ENCODE results near the gene CD58. TPM values are rescaled to one million over a fixed set of nuclear protein-coding genes. Genes with fewer than 3 reads are reported as not detected.
"Not testable (repeated sequence)": the region's sequence is repeated elsewhere in the genome, so short reads cannot be mapped to it uniquely, and the experiment has no call there.

CD58 gene
- total RNA-seq, 1 experiment from 2014 or later: 11.0 TPM

DNA sequence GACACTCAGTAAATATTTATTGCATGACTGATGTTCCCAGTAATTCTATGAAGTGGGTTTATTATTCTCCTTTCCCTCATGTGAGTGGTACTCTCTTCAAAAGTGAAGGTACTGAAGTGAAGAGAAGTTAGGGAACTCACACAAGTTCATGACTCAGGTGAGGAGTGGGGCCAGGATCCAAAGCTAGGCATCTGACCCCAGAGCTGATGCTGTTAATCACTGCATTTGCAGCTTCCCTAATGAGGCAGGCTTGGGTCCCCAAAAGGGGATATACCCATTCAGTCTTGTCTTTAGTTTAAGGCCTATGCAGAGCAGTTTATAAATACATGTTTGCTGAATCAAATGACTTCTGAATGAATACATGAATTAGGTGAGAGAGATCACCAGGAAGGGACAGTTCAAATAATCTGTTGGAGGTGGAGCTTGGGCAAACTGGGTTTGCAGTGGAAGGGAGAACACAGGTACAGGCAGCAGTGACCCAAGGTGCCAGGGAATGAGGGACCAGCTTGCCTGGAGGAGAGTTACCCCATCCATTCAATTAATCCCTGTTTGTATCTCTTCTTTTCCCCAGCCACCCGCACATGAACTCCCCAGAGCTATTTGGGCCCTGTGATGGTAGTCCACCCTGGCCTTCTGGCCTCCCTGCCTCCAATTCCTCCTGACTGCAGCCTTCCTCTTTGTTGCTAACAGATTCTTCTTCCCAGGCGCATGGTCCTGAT is 2.0 kb downstream of the CD58 start:
- no peak for DNase-seq (ENCODE audit: unreplicated experiment)
- CTCF ChIA-PET: interaction anchor here (0.6 to 1.9 kb wide), 11 partner anchors 12 to 716 kb away, joined by 3 to 8 read pairs (median 3); no protein-coding TSS in a partner anchor
- TF ChIP-seq, protein P1, sequence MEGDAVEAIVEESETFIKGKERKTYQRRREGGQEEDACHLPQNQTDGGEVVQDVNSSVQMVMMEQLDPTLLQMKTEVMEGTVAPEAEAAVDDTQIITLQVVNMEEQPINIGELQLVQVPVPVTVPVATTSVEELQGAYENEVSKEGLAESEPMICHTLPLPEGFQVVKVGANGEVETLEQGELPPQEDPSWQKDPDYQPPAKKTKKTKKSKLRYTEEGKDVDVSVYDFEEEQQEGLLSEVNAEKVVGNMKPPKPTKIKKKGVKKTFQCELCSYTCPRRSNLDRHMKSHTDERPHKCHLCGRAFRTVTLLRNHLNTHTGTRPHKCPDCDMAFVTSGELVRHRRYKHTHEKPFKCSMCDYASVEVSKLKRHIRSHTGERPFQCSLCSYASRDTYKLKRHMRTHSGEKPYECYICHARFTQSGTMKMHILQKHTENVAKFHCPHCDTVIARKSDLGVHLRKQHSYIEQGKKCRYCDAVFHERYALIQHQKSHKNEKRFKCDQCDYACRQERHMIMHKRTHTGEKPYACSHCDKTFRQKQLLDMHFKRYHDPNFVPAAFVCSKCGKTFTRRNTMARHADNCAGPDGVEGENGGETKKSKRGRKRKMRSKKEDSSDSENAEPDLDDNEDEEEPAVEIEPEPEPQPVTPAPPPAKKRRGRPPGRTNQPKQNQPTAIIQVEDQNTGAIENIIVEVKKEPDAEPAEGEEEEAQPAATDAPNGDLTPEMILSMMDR (IDR thresholded peaks at IDR 0.05; ENCODE audit: unreplicated experiment): no peak
- Mint-ChIP-seq H3K27me3 (ENCODE audit: insufficient read depth, unreplicated experiment) (no peaks in the 10 kb centered on the region), H3K9me3 (ENCODE audit: unreplicated experiment) (no peaks in the 10 kb centered on the region), H3K4me1 (ENCODE audit: insufficient read depth, unreplicated experiment) (peaks cover 39% of the 10 kb centered on the region), H3K36me3 (ENCODE audit: insufficient read depth, unreplicated experiment) (peaks cover 18% of the 10 kb centered on the region), H3K4me3 (ENCODE audit: unreplicated experiment) (no peak overlapping the region), H3K27ac (ENCODE audit: low read depth, unreplicated experiment) (no peak overlapping the region)
- no TSS peak for BruUV-seq (replicated peaks)
- intact Hi-C loops (cut with micrococcal nuclease): no loop called here
- POLR2A ChIA-PET: interaction anchor here (0.6 to 5.0 kb wide), 4 partner anchors 12 to 492 kb away, joined by 4 to 37 read pairs (median 6); partner anchors contain the start of gene TTF2

DNA sequence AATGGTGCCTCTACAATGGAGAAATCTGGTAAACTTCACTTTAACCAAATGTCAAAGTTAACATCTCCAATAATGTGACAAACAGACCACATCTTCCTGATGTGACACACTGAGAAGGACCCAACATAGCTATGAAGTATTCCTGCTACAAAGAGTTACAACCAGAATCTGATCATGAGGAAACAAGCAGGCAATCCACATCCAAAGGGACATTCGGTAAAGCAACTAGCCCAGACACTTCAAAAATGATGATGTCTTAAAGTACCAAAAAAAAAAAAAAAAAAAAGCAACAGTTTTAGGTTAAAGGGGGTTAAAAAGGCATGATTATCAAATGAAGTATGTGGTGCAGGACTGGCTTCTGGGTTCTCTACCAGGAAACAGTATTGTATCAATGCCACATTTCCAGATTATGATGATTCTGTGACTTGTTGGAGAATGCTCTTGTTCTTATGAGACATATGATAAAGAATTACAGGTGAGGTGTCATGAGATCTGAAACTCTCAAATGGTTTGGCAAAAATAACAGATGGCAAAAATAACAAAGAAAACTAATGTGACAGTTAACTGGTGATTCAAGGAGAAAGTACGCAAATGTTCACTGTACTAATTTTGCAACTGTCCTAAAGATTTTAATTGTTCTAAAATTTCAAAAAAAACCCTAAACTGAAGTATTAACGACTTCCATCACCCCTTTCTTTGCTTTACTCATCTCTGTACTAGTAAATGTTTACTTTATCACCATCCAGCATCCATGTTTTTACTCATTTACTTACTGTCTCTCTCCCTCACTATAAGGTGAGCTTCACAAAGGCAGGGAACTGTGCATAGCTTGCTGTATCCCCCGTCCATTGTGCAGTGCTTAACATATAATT is 2.8 kb downstream of the CD58 start:
- CTCF ChIA-PET: interaction anchor here (0.6 to 1.8 kb wide), 5 partner anchors 11 to 717 kb away, joined by 3 to 8 read pairs (median 3); no protein-coding TSS in a partner anchor
- POLR2A ChIA-PET: interaction anchor here (0.6 to 5.0 kb wide), 5 partner anchors 11 to 492 kb away, joined by 4 to 37 read pairs (median 7); partner anchors contain the start of gene TTF2
- BruUV-seq (replicated peaks): no TSS peak
- Mint-ChIP-seq H3K27ac (ENCODE audit: low read depth, unreplicated experiment) (no peak overlapping the region), H3K4me1 (ENCODE audit: insufficient read depth, unreplicated experiment) (peaks cover 39% of the 10 kb centered on the region), H3K4me3 (ENCODE audit: unreplicated experiment) (no peak overlapping the region), H3K27me3 (ENCODE audit: insufficient read depth, unreplicated experiment) (no peaks in the 10 kb centered on the region), H3K36me3 (ENCODE audit: insufficient read depth, unreplicated experiment) (peaks cover 18% of the 10 kb centered on the region), H3K9me3 (ENCODE audit: unreplicated experiment) (no peaks in the 10 kb centered on the region)
- TF ChIP-seq, protein P1 (IDR thresholded peaks at IDR 0.05; ENCODE audit: unreplicated experiment): no peak
- intact Hi-C loops (cut with micrococcal nuclease): no loop called here
- DNase-seq (ENCODE audit: unreplicated experiment): no peak

DNA sequence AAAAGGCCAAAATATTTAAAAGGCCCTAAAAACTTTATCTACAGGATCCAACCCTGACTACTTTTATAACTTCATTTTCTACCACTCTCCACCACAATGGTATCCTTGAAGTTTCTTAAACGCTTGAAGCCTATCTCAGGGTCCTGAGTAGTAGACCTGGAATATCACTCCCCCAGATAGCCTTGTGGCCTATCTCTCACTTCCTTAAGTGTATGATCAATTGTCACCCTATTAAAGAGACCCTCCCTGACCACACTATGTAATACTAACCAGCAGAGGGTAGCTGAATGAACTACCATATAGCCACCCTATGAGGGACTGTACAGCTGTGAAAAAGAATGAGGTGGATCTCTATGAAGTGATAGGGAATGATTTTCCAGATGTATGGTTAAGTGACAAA is 5.6 kb downstream of the CD58 start:
- H3K27me3 Mint-ChIP-seq (ENCODE audit: insufficient read depth, unreplicated experiment): no peaks in the 10 kb centered on the region
- POLR2A ChIA-PET: interaction anchor here (0.6 to 2.6 kb wide), 2 partner anchors 8 to 77 kb away, joined by 3 to 10 read pairs; no protein-coding TSS in a partner anchor
- no peaks in the 10 kb centered on the region for H3K9me3 Mint-ChIP-seq (ENCODE audit: unreplicated experiment)
- TF ChIP-seq, protein P1 (IDR thresholded peaks at IDR 0.05; ENCODE audit: unreplicated experiment): no peak
- DNase-seq (ENCODE audit: unreplicated experiment): no peak
- peaks cover 32% of the 10 kb centered on the region for H3K4me1 Mint-ChIP-seq (ENCODE audit: insufficient read depth, unreplicated experiment)
- H3K36me3 Mint-ChIP-seq (ENCODE audit: insufficient read depth, unreplicated experiment): peaks cover 13% of the 10 kb centered on the region
- no peak overlapping the region for H3K4me3 Mint-ChIP-seq (ENCODE audit: unreplicated experiment)
- intact Hi-C loops (cut with micrococcal nuclease): no loop called here
- BruUV-seq (replicated peaks): no TSS peak
- peak overlapping the region; percentile 87 for H3K27ac Mint-ChIP-seq (ENCODE audit: low read depth, unreplicated experiment)
- CTCF ChIA-PET: interaction anchor here (2.3 kb wide), 1 partner anchor 426 kb away, joined by 6 read pairs; no protein-coding TSS in a partner anchor

DNA sequence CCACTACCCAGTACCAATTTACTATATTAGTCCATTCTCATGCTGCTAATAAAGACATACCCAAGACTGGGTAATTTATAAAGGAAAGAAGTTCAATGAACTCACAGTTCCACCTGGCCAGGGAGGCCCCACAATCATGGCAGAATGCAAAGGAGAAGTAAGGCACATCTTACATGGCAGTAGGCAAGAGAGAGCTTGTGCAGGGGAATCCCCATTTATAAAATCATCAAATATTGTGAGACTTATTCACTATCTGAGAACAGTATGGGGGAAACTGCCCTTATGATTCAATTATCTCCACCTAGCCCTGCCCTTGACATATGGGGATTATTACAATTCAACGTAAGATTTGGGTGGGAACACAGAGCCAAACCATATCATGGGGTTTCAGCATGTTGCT is 6.4 kb downstream of the CD58 start:
- CTCF ChIA-PET: interaction anchor here (2.3 kb wide), 1 partner anchor 426 kb away, joined by 6 read pairs; no protein-coding TSS in a partner anchor

DNA sequence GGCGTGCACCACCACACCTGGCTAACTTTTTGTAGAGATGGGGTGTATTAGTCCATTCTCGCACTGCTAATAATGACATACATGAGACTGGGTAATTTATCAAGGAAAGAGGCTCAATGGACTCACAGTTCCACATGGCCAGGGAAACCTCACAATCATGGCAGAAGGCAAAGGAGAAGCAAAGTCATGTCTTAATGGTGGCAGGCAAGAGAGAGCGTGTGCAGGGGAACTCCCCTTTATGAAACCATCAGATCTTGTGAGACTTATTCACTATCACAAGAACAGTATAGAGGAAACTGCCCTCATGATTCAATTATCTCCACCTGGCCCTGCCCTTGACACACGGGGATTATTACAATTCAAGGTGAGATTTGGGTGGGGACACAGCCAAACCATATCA is 8.4 kb downstream of the CD58 start:
- DNase-seq (ENCODE audit: unreplicated experiment); CTCF ChIA-PET; intact Hi-C loops (cut with micrococcal nuclease); POLR2A ChIA-PET; H3K27ac Mint-ChIP-seq (ENCODE audit: low read depth, unreplicated experiment); H3K27me3 Mint-ChIP-seq (ENCODE audit: insufficient read depth, unreplicated experiment); H3K4me3 Mint-ChIP-seq (ENCODE audit: unreplicated experiment); BruUV-seq (replicated peaks); H3K9me3 Mint-ChIP-seq (ENCODE audit: unreplicated experiment): not testable (repeated sequence)
- H3K4me1 Mint-ChIP-seq (ENCODE audit: insufficient read depth, unreplicated experiment): peaks cover 23% of the 10 kb centered on the region
- H3K36me3 Mint-ChIP-seq (ENCODE audit: insufficient read depth, unreplicated experiment): peaks cover 13% of the 10 kb centered on the region

More for the DNA sequence above, 6.4 kb downstream of the CD58 start:
- Mint-ChIP-seq H3K27ac (ENCODE audit: low read depth, unreplicated experiment) (peak overlapping the region; percentile 87), H3K36me3 (ENCODE audit: insufficient read depth, unreplicated experiment) (peaks cover 13% of the 10 kb centered on the region), H3K9me3 (ENCODE audit: unreplicated experiment) (no peaks in the 10 kb centered on the region), H3K27me3 (ENCODE audit: insufficient read depth, unreplicated experiment) (no peaks in the 10 kb centered on the region), H3K4me3 (ENCODE audit: unreplicated experiment) (no peak overlapping the region), H3K4me1 (ENCODE audit: insufficient read depth, unreplicated experiment) (peaks cover 27% of the 10 kb centered on the region)
- intact Hi-C loops (cut with micrococcal nuclease): no loop called here
- BruUV-seq (replicated peaks): no TSS peak
- DNase-seq (ENCODE audit: unreplicated experiment): no peak
- TF ChIP-seq, protein P1 (IDR thresholded peaks at IDR 0.05; ENCODE audit: unreplicated experiment): no peak
- POLR2A ChIA-PET: no interaction called here

Measured in MCF 10A (cell line).